ENCODE results near the gene SLC17A8.

SLC17A8 gene

GRCh38 chr12:100464529-100464928 is 107.7 kb downstream of the SLC17A8 start:
- no peak overlapping the region for H3K27ac ChIP-seq (replicated peaks; ENCODE audit: low read length)
- H3K4me3 ChIP-seq (ENCODE audit: low read length in 2 of 2) = no peak overlapping the region
- no peak overlapping the region for H2BK12ac ChIP-seq (ENCODE audit: low read length)
- H3K4ac ChIP-seq (ENCODE audit: low read length) = no peak overlapping the region
- no peak overlapping the region for H3K18ac ChIP-seq (ENCODE audit: low read length)
- no peak overlapping the region for H3K14ac ChIP-seq (ENCODE audit: low read length)
- H2AK5ac ChIP-seq (ENCODE audit: low read depth, low read length) = no peak overlapping the region
- no peak overlapping the region for H2BK15ac ChIP-seq (ENCODE audit: low read length)
- no peaks in the 10 kb centered on the region for H3K9me3 ChIP-seq (replicated peaks in 1 of 2; ENCODE audit: control insufficient read depth in 2 of 2, insufficient read depth in 1 of 2, low read depth in 1 of 2, low read length in 2 of 2)
- H3K9ac ChIP-seq (ENCODE audit: low read depth, low read length, poor library complexity) = no peak overlapping the region
- DNase-seq (ENCODE audit: low spot score) = no peak
- H2AFZ ChIP-seq (ENCODE audit: low read length) = no peak overlapping the region
- no peak overlapping the region for H3K4me2 ChIP-seq (ENCODE audit: insufficient read depth, low read length, poor library complexity, severe bottlenecking)
- no peak overlapping the region for H2BK120ac ChIP-seq (ENCODE audit: low read depth, low read length)
- no peak overlapping the region for H4K8ac ChIP-seq (ENCODE audit: low read depth, low read length)
- WGBS, 2 donors (ENCODE audit: extremely low coverage in 2 of 2, insufficient read length in 2 of 2, insufficient replicate concordance in 1 of 2) = no CpG with 5 or more reads among the region's 1 CpG
- no peak overlapping the region for H2BK5ac ChIP-seq (ENCODE audit: low read length)
- no peaks in the 10 kb centered on the region for H3K79me1 ChIP-seq (ENCODE audit: low read depth, low read length)
- no peaks in the 10 kb centered on the region for H3K27me3 ChIP-seq (ENCODE audit: control insufficient read depth in 3 of 3, insufficient read depth in 3 of 3, low read depth in 1 of 3, low read length in 3 of 3)
- no peak overlapping the region for H4K91ac ChIP-seq (ENCODE audit: low read depth, low read length, poor library complexity)
- no peak overlapping the region for H3K23ac ChIP-seq (ENCODE audit: low read depth, low read length, poor library complexity)
- peaks cover 0 to 4% of the 10 kb centered on the region in 2 donors for H3K4me1 ChIP-seq (ENCODE audit: control insufficient read depth in 2 of 2, insufficient read depth in 1 of 2, low read depth in 1 of 2, low read length in 2 of 2)
- no peaks in the 10 kb centered on the region for H3K36me3 ChIP-seq (replicated peaks in 1 of 2; ENCODE audit: control insufficient read depth in 2 of 2, insufficient read depth in 2 of 2, low read length in 2 of 2)

- Histone ChIP-seq H4K91ac (ENCODE audit: low read depth, low read length, poor library complexity) (no peak overlapping the region), H3K27ac (replicated peaks; ENCODE audit: low read length) (no peak overlapping the region), H2BK5ac (ENCODE audit: low read length) (no peak overlapping the region), H3K23ac (ENCODE audit: low read depth, low read length, poor library complexity) (no peak overlapping the region), H2AK5ac (ENCODE audit: low read depth, low read length) (no peak overlapping the region), H3K4me3 (ENCODE audit: low read length in 2 of 2) (no peak overlapping the region), H3K27me3 (ENCODE audit: control insufficient read depth in 3 of 3, insufficient read depth in 3 of 3, low read depth in 1 of 3, low read length in 3 of 3) (no peaks in the 10 kb centered on the region), H3K4me2 (ENCODE audit: insufficient read depth, low read length, poor library complexity, severe bottlenecking) (no peak overlapping the region), H3K4ac (ENCODE audit: low read length) (no peak overlapping the region), H2BK120ac (ENCODE audit: low read depth, low read length) (no peak overlapping the region), H3K79me1 (ENCODE audit: low read depth, low read length) (no peaks in the 10 kb centered on the region), H3K36me3 (replicated peaks in 1 of 2; ENCODE audit: control insufficient read depth in 2 of 2, insufficient read depth in 2 of 2, low read length in 2 of 2) (no peaks in the 10 kb centered on the region), H3K18ac (ENCODE audit: low read length) (no peak overlapping the region), H2BK15ac (ENCODE audit: low read length) (no peak overlapping the region), H3K4me1 (ENCODE audit: control insufficient read depth in 2 of 2, insufficient read depth in 1 of 2, low read depth in 1 of 2, low read length in 2 of 2) (peaks cover 0 to 1% of the 10 kb centered on the region in 2 donors), H3K9me3 (replicated peaks in 1 of 2; ENCODE audit: control insufficient read depth in 2 of 2, insufficient read depth in 1 of 2, low read depth in 1 of 2, low read length in 2 of 2) (no peaks in the 10 kb centered on the region), H2BK12ac (ENCODE audit: low read length) (no peak overlapping the region), H3K9ac (ENCODE audit: low read depth, low read length, poor library complexity) (no peak overlapping the region), H2AFZ (ENCODE audit: low read length) (no peak overlapping the region), H4K8ac (ENCODE audit: low read depth, low read length) (no peak overlapping the region), H3K14ac (ENCODE audit: low read length) (no peak overlapping the region)
- DNase-seq (ENCODE audit: low spot score) = no peak
Observed at GRCh38 chr12:100468126-100468525, 111.3 kb downstream of the SLC17A8 start.

All from neuronal stem cell (in vitro differentiated cells).